Stimulated activated naive CD4-positive, alpha-beta T cell treated with Interleukin-2 at 50 U/mL for 16 hours (primary cell): ENCODE measurements around the gene NR6A1.
"Not testable (repeated sequence)": the region's sequence is repeated elsewhere in the genome, so short reads cannot be mapped to it uniquely, and the experiment has no call there.

Experiments
- DNase-seq: peaks from one replicate; lab custom pipeline; 2025; lab: John Stamatoyannopoulos, UW

NR6A1 gene

DNA sequence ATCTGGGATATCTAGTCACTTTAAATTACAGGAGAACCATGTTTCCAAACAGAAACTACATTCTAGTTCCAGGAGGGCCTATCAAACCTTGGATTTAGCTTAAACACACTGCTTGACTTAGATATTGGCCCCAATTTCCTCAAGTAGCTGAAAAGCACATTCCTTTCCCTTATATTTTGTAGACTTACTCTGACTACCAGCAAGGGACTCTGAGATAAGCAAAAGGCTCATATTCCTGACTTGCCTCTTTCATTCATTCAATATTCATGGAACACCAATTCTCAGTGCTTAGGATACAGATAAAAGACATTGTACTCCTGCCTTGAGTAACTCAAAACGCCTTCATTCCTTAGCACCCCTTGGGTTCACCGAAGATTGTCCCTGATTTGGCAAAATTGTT lies 11.8 kb downstream of the NR6A1 start:
- DNase-seq = no peak

- no peak for DNase-seq
Observed at GRCh38 chr9:124758691-124759090, 12.4 kb downstream of the NR6A1 start.

- no peak for DNase-seq
Observed at GRCh38 chr9:124758061-124758460, 13.1 kb downstream of the NR6A1 start.

DNA sequence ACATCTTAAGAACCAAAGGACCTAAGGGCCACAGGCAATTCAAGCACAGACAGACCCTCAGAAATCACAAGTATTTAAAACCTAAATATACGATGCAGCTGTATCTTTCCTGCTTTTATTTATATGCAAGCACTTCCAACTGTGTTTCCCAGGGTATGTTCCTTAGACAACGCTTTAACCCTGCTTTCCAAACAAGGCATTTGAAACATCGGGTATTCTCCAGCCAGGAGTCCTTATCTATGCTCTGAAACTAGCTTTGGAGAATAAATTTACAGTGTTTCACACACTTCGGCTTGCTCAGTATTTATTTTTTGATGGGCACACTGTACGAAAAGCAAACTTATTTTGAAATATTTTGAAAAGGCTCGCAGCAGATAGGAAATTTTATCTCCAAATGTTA lies 13.5 kb downstream of the NR6A1 start:
- DNase-seq = no peak

- no peak for DNase-seq
Observed at GRCh38 chr9:124756011-124756410, 15.1 kb downstream of the NR6A1 start.

- no peak for DNase-seq
Observed at GRCh38 chr9:124755061-124755460, 16.1 kb downstream of the NR6A1 start.

DNA sequence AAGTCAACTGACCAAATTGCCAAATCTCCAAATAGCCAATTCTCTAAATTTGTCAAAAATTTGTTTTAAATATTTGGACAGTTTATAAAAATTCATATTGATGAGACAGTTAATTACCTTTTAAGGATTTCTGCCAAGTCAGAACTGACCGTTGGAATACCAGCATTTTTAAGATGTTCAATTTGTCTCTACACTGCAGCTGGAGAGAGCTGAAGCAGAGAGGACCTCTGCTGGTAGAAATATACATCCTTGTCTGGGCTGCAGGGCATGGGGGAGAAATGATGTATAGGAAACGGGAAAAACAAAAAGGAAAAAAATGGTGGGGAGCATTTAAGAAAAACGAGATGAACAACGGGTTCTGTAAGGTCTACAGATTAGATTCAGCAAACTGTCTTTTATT lies 16.8 kb downstream of the NR6A1 start:
- no peak for DNase-seq

DNA sequence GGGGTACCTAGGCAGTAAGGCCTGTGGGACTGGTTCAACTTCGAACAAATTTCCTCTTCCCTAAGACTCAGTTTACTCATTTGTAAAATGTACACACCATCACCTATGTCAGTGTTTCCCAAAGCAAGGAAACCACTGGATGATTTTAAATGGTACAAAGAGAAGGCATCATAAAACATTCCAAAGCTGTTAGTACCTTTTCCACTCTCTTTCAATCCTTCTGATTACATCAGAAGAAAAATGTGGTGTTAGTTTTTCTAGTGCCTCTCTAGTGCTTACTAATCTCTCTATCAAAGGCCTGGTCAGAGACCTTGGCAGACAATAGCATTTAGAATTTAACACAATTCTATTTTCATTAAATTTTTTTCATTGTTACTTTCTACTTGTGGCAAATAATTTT lies 18.1 kb downstream of the NR6A1 start:
- DNase-seq = no peak

DNA sequence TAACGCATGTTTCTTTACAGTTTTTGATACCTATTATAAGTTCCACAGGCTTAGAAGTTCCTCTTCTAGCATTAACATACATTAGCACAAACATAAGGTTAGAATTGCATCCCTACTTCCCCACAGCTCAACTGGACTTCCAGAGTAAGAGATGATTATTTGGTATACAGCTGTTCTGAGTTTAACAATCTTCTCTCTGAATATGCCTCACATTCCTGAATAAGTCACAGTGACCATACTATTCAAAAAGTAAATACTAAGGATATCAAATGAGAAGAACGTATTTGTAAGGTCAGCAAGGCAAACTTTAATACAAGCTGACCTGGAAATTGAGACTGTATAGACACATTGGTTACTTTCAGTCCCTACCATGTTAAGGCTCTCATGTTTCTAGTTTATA lies 21.3 kb downstream of the NR6A1 start:
- no peak for DNase-seq

- DNase-seq = no peak
Observed at GRCh38 chr9:124749284-124749683, 21.8 kb downstream of the NR6A1 start.

DNA sequence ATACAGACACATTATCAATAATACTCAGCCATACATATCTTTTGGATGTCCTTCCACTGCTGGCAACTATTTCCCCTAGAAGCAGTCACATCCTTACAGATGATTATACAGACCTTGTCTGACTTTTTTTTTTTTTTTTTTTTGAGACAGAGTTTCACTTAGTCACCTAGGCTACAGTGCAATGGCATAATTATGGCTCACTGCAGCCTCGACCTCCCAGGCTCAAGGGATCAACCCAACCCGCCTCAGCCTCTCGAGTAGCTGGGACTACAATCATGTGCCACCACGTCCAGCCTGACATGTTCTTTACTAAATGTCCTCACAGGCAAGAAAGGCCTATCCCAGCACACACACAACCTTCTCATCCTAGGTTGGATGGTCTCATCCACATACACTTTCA lies 24.0 kb downstream of the NR6A1 start:
- no peak for DNase-seq

DNA sequence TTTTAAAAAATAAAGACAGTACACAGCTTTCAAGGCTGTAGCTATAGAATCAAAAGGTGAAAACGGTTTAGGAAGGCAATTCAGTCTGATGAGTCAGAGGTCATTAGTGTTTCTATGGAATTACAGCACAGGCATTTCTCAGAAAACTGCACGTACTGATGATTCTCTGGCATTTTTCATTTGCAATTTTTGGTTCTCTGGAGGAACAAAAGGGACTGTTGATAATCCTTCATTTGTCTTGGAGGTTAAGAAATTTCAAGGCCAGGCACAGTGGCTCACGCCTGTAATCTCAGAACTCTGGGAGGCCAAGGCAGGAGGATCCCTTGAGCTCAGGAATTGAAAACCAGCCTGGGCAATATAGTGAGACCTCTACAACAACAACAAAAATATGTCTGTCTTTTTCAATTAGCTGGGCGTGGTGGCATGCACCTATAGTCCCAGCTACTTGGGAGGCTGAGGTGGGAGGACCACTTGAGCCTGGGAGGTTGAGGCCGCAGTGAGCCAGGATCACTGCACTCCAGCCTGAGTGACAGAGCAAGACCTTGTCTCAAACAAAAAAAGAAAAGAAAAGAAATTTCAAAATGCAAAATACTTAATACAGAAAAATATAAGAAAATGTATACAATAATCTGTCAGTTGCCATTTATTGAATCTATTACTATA lies 27.3 kb downstream of the NR6A1 start:
- DNase-seq = no peak

GRCh38 chr9:124742940-124743339 lies 28.2 kb downstream of the NR6A1 start:
- DNase-seq = no peak

- no peak for DNase-seq
Observed at GRCh38 chr9:124741662-124742061, 29.4 kb downstream of the NR6A1 start.

- DNase-seq = no peak
Observed at GRCh38 chr9:124741149-124741548, 30.0 kb downstream of the NR6A1 start.

DNA sequence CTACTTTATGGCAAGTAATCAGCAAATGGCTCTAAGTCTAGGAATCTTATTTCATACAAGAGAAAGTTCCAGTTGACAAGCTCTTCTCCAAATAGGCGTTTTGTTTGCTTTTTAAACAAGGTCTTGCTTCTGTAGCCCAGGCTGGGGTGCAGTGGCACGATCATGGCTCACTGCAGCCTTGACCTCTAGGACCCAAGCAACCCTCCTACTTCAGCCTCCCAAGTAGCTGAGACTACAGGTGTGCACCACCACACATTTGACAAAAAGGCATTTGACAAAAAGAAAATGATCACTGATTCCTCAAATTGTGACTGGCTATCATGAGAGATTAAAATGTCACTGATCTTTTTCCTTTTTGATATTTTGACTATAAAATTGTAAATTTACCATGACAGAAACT lies 31.8 kb downstream of the NR6A1 start:
- DNase-seq = no peak

DNA sequence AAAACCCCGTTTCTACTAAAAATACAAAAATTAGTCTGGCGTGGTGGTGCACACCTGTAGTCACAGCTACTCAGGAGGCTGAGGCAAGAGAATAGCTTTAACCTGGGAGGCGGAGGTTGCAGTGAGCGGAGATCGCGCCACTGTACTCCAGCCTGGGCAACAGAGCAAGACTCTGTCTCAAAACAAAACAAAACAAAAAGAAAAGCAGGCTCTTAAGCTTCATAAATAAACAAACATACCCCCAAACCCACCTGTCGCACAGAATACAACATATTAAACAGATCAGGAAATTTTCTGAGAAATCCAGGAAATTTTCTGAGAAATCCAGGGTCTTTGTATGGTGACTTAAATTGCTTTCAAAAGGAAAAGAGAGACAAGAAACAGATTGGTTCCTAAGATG lies 33.0 kb downstream of the NR6A1 start:
- DNase-seq = not testable (repeated sequence)

DNA sequence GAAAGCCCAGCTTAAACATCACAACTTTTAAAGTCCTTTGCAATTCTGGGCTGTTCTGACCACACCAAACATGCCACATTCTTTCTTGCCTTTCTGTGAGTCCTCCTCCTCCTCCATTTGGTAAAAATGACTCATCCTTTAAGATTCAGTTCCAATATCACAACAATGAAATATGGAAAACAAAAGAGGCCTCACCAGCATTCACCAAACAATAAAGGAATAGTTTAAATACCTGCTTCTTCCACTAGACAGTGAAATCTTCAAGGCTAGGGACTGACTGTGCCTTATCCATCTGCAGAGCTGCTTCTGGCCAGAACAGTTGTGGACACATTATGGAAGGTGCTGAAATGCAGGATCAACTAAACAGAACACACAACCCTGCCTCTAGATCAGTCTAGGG lies 36.0 kb downstream of the NR6A1 start:
- no peak for DNase-seq

DNA sequence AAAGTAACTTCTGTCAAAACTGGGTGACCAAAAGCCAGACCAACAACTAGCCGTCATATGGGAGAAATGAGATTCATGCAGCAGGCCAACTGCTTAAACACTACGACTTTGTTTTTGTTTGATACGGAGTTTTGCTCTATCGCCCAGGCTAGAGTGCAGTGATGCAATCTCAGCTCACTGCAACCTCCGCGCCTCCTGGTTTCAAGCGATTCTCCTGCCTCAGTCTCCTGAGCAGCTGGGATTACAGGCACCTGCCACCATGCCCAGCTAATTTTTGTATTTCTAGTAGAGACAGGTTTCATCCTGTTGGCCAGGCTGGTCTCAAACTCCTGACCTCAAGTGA lies 36.4 kb downstream of the NR6A1 start:
- DNase-seq = not testable (repeated sequence)

DNA sequence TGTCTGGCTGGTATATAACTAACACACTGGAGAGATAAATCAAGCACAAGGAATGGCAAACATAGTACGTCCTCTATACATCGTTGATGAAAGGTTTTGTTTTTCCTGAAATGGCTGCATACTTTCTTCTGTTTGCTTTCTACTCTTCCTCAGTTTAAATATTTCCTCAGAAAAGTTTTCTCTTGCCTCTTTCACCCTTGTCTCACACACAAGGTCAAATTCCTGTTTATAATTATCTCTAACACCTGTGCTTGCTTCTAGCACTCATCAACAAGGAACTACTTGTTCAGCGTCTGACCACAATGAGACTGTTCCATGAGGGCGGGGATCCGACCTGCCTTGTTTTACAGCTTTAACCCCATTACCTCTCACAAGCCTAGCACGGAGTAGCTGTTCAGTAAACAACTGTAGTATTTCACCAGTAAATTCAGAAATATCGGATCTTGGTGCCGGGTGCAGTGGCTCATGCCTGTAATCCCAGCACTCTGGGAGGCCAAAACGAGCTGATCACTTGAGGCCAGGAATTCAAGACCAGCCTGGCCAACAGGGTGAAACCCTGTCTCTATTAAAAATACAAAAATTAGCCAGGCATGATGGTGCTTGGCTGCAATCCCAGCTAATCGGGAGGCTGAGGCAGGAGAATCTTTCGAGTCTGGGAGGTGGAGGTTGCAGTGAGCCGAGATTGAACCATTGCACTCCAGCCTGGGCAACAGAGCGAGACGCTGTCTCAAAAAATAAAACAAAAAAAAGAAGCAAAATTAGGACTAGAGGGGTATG lies 37.0 kb downstream of the NR6A1 start:
- DNase-seq = no peak

DNA sequence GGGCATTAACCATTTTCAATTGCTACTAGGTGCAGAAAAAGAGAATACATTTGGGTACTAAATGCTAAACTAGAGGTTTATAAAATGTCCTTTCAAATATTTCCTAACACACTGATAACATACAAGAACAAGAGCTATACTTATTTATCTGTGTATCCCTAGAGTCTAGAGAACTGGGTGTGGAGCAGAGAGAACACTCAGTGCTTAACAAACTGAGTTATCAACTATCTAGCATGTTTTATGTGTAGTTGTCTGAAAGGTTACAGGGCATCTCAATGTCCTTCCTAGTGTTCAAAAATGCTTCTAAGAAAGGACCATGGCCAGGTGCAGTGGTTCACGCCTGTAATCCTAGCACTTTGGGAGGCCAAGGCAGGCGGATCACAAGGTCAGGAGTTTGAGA lies 40.3 kb downstream of the NR6A1 start:
- DNase-seq = no peak

DNA sequence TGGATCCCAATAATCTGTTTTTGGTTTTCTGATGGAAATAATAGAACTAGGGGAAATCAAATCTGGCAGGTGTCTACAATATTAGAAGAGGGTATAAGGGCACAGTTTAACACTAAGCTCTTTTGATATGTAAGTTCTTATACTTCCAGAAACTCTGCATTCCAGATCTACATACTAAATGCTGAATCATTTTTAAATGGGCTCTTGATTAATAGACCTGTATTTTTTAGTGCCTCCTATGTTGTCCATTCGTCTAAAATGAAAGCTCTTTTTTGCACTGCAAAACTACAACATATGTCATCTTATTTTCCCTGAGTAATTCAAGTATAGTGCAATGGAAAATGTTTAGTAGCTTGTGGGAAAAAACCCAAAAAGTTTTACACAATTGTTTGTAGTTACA lies 44.2 kb downstream of the NR6A1 start:
- DNase-seq = no peak

GRCh38 chr9:124725068-124725452 lies 46.1 kb downstream of the NR6A1 start:
- DNase-seq = no peak
